ENCODE measurements around the gene RTN1.

Gene RTN1

DNA sequence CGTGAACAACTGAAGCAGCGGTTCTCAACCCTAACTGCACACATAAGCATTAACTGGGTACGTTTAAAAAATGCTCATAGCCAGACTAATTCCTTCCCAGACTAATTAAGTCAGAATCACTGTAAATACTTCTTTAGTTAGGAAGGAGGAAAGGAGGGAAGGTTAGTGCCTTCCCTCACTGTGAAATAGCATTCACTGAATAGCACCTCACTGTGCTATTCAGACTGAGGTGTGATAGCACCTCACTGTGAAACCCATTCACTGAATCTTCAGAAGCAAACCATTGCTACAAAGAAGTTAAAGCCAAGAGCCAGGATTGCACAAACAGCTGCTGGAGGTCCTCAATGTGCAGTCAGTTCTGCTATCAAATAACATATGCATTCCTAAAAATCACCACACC lies 58.8 kb downstream of the RTN1 start:
- no peak overlapping the region for H3K4me3 ChIP-seq (ENCODE audit: low read depth, low read length)
- no peaks in the 10 kb centered on the region for H3K36me3 ChIP-seq
- no peak for DNase-seq
- no peak overlapping the region for H3K27ac ChIP-seq
- no peaks in the 10 kb centered on the region for H3K9me3 ChIP-seq (ENCODE audit: severe bottlenecking)
- H3K27me3 ChIP-seq (ENCODE audit: insufficient read depth, low read depth, severe bottlenecking), result no peaks in the 10 kb centered on the region
- TF ChIP-seq, protein P1, sequence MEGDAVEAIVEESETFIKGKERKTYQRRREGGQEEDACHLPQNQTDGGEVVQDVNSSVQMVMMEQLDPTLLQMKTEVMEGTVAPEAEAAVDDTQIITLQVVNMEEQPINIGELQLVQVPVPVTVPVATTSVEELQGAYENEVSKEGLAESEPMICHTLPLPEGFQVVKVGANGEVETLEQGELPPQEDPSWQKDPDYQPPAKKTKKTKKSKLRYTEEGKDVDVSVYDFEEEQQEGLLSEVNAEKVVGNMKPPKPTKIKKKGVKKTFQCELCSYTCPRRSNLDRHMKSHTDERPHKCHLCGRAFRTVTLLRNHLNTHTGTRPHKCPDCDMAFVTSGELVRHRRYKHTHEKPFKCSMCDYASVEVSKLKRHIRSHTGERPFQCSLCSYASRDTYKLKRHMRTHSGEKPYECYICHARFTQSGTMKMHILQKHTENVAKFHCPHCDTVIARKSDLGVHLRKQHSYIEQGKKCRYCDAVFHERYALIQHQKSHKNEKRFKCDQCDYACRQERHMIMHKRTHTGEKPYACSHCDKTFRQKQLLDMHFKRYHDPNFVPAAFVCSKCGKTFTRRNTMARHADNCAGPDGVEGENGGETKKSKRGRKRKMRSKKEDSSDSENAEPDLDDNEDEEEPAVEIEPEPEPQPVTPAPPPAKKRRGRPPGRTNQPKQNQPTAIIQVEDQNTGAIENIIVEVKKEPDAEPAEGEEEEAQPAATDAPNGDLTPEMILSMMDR (IDR thresholded peaks at IDR 0.05; ENCODE audit: low read depth, low read length), result no peak

DNA sequence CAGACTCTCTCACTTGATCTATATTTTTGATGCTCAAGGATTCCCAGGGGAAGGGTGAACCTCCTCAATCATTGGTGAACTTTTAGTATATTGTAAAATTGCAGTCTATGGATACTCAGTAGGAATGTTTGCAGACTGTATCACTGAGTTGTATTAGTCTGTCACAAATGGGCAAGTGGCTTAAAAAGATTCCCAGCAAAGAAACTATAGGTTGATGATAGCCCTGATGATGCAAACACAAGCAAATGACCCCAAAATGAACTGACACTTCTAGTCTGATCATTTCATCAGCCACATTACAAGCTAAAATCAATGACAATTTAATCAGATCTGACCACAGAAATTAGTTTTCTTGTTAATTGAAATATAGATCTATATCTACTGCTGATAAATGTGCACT lies 59.5 kb downstream of the RTN1 start:
- Histone ChIP-seq H3K27me3 (ENCODE audit: insufficient read depth, low read depth, severe bottlenecking) (no peaks in the 10 kb centered on the region), H3K36me3 (no peaks in the 10 kb centered on the region), H3K27ac (no peak overlapping the region), H3K4me3 (ENCODE audit: low read depth, low read length) (no peak overlapping the region), H3K9me3 (ENCODE audit: severe bottlenecking) (no peaks in the 10 kb centered on the region)
- DNase-seq, result no peak
- TF ChIP-seq, protein P1 (IDR thresholded peaks at IDR 0.05; ENCODE audit: low read depth, low read length), result no peak

DNA sequence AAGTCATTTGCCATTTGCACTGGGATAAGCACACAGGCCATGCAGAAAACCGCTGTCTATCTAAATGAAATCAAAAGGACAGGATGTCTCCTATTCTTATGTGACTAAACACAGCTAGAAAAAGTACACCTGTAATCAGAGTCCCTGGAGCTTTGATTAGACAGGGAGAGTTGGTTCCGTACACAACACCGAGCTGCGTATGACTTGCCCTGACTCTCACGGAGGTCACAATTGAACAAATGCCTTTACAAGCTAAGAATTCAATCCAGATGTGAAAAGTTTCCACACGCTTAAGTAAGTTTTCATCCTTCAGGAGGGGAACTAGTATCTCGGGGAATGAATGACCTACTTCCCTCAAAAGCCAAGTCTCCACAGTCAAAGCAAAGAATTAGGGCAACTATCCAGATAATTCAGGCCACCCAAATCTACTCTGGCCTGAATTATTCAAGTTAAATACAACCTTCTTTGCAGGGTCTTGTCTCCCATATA lies 67.5 kb downstream of the RTN1 start:
- TF ChIP-seq, protein P1 (IDR thresholded peaks at IDR 0.05; ENCODE audit: low read depth, low read length), result no peak
- no peak for DNase-seq
- H3K4me3 ChIP-seq (ENCODE audit: low read depth, low read length), result no peak overlapping the region
- no peak overlapping the region for H3K27ac ChIP-seq
- no peaks in the 10 kb centered on the region for H3K36me3 ChIP-seq
- peaks cover 5% of the 10 kb centered on the region for H3K9me3 ChIP-seq (ENCODE audit: severe bottlenecking)
- H3K27me3 ChIP-seq (ENCODE audit: insufficient read depth, low read depth, severe bottlenecking), result no peaks in the 10 kb centered on the region

DNA sequence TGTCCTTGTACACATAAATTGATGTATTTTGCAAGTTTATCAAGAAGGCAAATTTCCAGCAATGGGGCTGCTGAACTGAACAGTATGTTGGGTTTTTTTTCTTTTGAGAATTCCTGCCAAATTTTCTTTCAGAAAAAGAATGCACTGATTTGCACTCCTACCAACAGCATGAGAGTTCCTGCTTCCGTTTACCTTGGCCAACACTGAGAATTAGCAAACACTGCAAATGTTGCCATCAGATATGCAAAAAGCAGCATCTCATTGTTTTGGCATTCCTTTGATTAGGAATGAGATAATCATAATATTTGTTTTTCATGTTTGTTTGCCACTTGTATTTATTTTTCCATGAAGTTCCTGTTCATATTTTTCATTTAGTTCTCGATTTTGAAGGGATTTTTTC lies 82.4 kb downstream of the RTN1 start:
- Histone ChIP-seq H3K9me3 (ENCODE audit: severe bottlenecking) (no peaks in the 10 kb centered on the region), H3K27ac (no peak overlapping the region), H3K36me3 (no peaks in the 10 kb centered on the region), H3K27me3 (ENCODE audit: insufficient read depth, low read depth, severe bottlenecking) (no peaks in the 10 kb centered on the region), H3K4me3 (ENCODE audit: low read depth, low read length) (no peak overlapping the region)
- TF ChIP-seq, protein P1 (IDR thresholded peaks at IDR 0.05; ENCODE audit: low read depth, low read length), result no peak
- no peak for DNase-seq

DNA sequence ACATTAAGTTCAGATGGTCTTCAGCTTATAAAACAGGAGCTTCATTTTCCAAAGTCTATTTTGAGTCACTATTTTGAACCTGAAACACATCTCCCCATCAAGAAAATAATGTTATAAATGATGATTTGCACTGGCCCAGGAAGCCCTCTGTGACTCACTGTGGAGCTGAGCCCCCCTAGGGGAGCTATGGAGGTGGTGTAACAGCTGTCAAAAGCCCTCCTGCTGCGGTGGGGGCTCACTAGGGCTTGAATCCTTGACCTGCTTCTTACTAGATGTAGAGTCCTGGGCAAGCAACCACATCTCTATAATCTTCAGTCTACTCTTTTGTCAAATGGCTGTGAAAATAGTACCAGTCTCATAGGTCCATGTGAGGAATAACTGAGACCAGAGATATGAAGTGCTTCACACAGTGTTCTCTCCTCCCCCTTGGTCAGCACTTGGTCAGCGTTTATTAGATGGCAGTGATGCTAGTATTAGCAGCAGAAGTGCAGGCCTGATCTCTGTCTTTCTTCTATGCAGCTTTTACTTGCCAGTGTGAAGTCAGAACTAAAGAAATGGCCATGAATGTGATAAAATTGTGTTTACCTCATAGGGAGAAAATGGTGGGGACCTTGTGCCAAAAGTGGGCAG lies 83.4 kb downstream of the RTN1 start:
- DNase-seq, result peak; percentile 21
- Histone ChIP-seq H3K9me3 (ENCODE audit: severe bottlenecking) (no peaks in the 10 kb centered on the region), H3K4me3 (ENCODE audit: low read depth, low read length) (no peak overlapping the region), H3K36me3 (no peaks in the 10 kb centered on the region), H3K27ac (no peak overlapping the region), H3K27me3 (ENCODE audit: insufficient read depth, low read depth, severe bottlenecking) (no peaks in the 10 kb centered on the region)
- TF ChIP-seq, protein P1 (IDR thresholded peaks at IDR 0.05; ENCODE audit: low read depth, low read length), result 0 out of 2 replicates have a peak, but pooled peaks have one; percentile 13

DNA sequence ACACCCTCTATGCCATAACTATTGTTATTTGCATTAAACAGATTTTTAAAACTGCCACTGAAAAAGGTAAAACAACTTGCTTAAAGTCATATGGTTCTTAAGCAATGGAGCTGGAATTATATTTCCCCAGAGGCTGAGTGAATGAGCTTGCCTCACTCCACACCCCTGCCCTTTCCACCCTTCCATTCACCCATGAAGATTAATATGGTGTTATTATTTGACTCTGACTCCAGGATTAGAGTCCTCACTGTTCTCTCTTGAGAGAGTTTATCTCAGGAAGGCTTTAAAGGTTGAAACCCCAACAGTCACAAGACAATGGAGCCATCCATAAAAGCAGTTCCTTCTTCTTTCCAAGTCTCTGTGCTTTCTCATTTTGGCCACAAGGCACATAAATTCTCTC lies 84.9 kb downstream of the RTN1 start:
- Histone ChIP-seq H3K27me3 (ENCODE audit: insufficient read depth, low read depth, severe bottlenecking) (no peaks in the 10 kb centered on the region), H3K4me3 (ENCODE audit: low read depth, low read length) (no peak overlapping the region), H3K27ac (no peak overlapping the region), H3K36me3 (no peaks in the 10 kb centered on the region), H3K9me3 (ENCODE audit: severe bottlenecking) (no peaks in the 10 kb centered on the region)
- DNase-seq, result no peak
- TF ChIP-seq, protein P1 (IDR thresholded peaks at IDR 0.05; ENCODE audit: low read depth, low read length), result no peak
